ENCODE data around the gene BTBD9. TPM values are rescaled to one million over a fixed set of nuclear protein-coding genes. Genes with fewer than 3 reads are reported as not detected.

The BTBD9 gene
- total and polyA plus RNA-seq, 2 donors (not counting 3 experiments of a cell fraction or from before 2014, with no cell fraction given), result 4.9 to 15.0 TPM

- no TSS peak for BruUV-seq (replicated peaks)
Measured at GRCh38 chr6:38514399-38514798, 125.3 kb downstream of the BTBD9 start.

More at GRCh38 chr6:38514399-38514798, 125.3 kb downstream of the BTBD9 start:
- peaks cover 4% of the 10 kb centered on the region for H3K4me1 ChIP-seq (ENCODE audit: control insufficient read depth, extremely low read depth, insufficient read depth, low read length)
- H3K9ac ChIP-seq (replicated peaks; ENCODE audit: extremely low read depth, insufficient read depth, low read length), result no peak overlapping the region
- H3K27me3 ChIP-seq (ENCODE audit: control insufficient read depth in 2 of 2, insufficient read depth in 2 of 2, low read length in 2 of 2), result no peaks in the 10 kb centered on the region
- intact Hi-C loops (cut with micrococcal nuclease), result no loop called here
- no peaks in the 10 kb centered on the region for H3K79me2 ChIP-seq (ENCODE audit: control insufficient read depth, insufficient read depth, low read length)
- no peaks in the 10 kb centered on the region for H3K9me3 ChIP-seq (replicated peaks; ENCODE audit: control insufficient read depth, insufficient read depth, low read length)
- H3K4me2 ChIP-seq (ENCODE audit: insufficient read depth, low read length), result no peak overlapping the region
- POLR2A ChIA-PET, result no interaction called here
- no peaks in the 10 kb centered on the region for H3K9me1 ChIP-seq (replicated peaks; ENCODE audit: control insufficient read depth, extremely low read depth, insufficient read depth, low read length)
- DNase-seq (ENCODE audit: low read depth, low spot score), result no peak
- no peaks in the 10 kb centered on the region for H4K20me1 ChIP-seq (replicated peaks; ENCODE audit: control insufficient read depth, extremely low read depth, insufficient read depth, low read length)
- TF ChIP-seq FOS (IDR thresholded peaks at IDR 0.05; ENCODE audit: borderline replicate concordance, insufficient read depth, low read length), result no peak
- TF ChIP-seq, protein P1, sequence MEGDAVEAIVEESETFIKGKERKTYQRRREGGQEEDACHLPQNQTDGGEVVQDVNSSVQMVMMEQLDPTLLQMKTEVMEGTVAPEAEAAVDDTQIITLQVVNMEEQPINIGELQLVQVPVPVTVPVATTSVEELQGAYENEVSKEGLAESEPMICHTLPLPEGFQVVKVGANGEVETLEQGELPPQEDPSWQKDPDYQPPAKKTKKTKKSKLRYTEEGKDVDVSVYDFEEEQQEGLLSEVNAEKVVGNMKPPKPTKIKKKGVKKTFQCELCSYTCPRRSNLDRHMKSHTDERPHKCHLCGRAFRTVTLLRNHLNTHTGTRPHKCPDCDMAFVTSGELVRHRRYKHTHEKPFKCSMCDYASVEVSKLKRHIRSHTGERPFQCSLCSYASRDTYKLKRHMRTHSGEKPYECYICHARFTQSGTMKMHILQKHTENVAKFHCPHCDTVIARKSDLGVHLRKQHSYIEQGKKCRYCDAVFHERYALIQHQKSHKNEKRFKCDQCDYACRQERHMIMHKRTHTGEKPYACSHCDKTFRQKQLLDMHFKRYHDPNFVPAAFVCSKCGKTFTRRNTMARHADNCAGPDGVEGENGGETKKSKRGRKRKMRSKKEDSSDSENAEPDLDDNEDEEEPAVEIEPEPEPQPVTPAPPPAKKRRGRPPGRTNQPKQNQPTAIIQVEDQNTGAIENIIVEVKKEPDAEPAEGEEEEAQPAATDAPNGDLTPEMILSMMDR (IDR thresholded peaks at IDR 0.05; ENCODE audit: extremely low read depth in 1 of 2, insufficient read depth in 1 of 2, low read depth in 1 of 2, low read length in 2 of 2), result no peak
- no peak for TF ChIP-seq GATA2 (IDR thresholded peaks at IDR 0.05; ENCODE audit: insufficient read depth, insufficient read length, low read depth, low read length)
- TF ChIP-seq POLR2AphosphoS5 (IDR thresholded peaks at IDR 0.05; ENCODE audit: insufficient read depth, low read depth, low read length), result no peak
- no peak for TF ChIP-seq EZH2 (IDR thresholded peaks at IDR 0.05; ENCODE audit: borderline replicate concordance, low read depth, low read length, severe bottlenecking)
- no peak for TF ChIP-seq MYC (IDR thresholded peaks at IDR 0.05; ENCODE audit: low read depth, low read length)
- no peak for TF ChIP-seq POLR2A (IDR thresholded peaks at IDR 0.05; ENCODE audit: low read depth, low read length)
- TF ChIP-seq JUN (IDR thresholded peaks at IDR 0.05; ENCODE audit: borderline replicate concordance, insufficient read depth, insufficient read length, low read depth), result no peak
- TF ChIP-seq MAX (IDR thresholded peaks at IDR 0.05; ENCODE audit: insufficient read depth, insufficient read length), result no peak
- FAIRE-seq, result no peak
- no peak overlapping the region for H3K27ac ChIP-seq (ENCODE audit: insufficient read depth, low read depth, low read length)
- H3K4me3 ChIP-seq (replicated peaks in 1 of 3; ENCODE audit: insufficient read depth in 1 of 3, low read depth in 1 of 3, low read length in 3 of 3), result no peak overlapping the region
- H2AFZ ChIP-seq (ENCODE audit: low read depth, low read length), result no peak overlapping the region
- no peaks in the 10 kb centered on the region for H3K36me3 ChIP-seq (ENCODE audit: control insufficient read depth in 2 of 2, extremely low read depth in 1 of 2, insufficient read depth in 2 of 2, low read length in 2 of 2)
- CTCF ChIA-PET, result interaction anchor here (0.9 kb wide), 1 partner anchor 281 kb away, joined by 3 read pairs; no protein-coding TSS in a partner anchor
- dilution Hi-C loops (cut with MboI; ENCODE audit: extremely low pct_ligation_motif_present, low sequenced_read_pairs), result no loop called here

Measured in endothelial cell of umbilical vein (primary cell).